Trophoblast cell (in vitro differentiated cells and primary cell): Measurements from ENCODE around the gene NDC1.

Source experiments
- DNase-seq, 2 donors: peaks; one replicate each; pipeline ENCODE4 v3.0.0-alpha.2; 2016
- H2AFZ ChIP-seq: 2 replicates; pipeline ENCODE4 v1.6.1; 2013; ENCODE audit warnings: low read length, moderate library complexity, mild to moderate bottlenecking; ENCODE audit not compliant: insufficient read depth, poor library complexity
- H2AK5ac ChIP-seq: 2 replicates; pipeline ENCODE4 v1.6.1; 2013; ENCODE audit warnings: mild to moderate bottlenecking, low read length
- H2BK120ac ChIP-seq: 2 replicates; pipeline ENCODE4 v1.6.1; 2013; ENCODE audit warnings: low read length, mild to moderate bottlenecking, moderate library complexity; ENCODE audit not compliant: insufficient read depth, poor library complexity
- H2BK12ac ChIP-seq: 2 replicates; pipeline ENCODE4 v1.6.1; 2013; ENCODE audit warnings: mild to moderate bottlenecking, low read length, moderate library complexity
- H2BK5ac ChIP-seq: 2 replicates; pipeline ENCODE4 v1.6.1; 2013; ENCODE audit warnings: low read length, low read depth, moderate library complexity, mild to moderate bottlenecking; ENCODE audit not compliant: poor library complexity
- H3K14ac ChIP-seq: 2 replicates; pipeline ENCODE4 v1.6.1; 2013; ENCODE audit warnings: mild to moderate bottlenecking, low read length
- H3K18ac ChIP-seq: 2 replicates; pipeline ENCODE4 v1.6.1; 2013; ENCODE audit warnings: mild to moderate bottlenecking, low read length
- H3K23ac ChIP-seq: 2 replicates; pipeline ENCODE4 v1.6.1; 2013; ENCODE audit warnings: low read length
- H3K27ac ChIP-seq: 2 replicates; pipeline ENCODE4 v1.5.1; 2013; ENCODE audit warnings: low read depth, mild to moderate bottlenecking, inconsistent platforms, low read length, moderate library complexity
- H3K27me3 ChIP-seq: 2 replicates; pipeline ENCODE4 v1.6.1; 2013; ENCODE audit warnings: inconsistent platforms, mild to moderate bottlenecking, low read length, moderate library complexity; ENCODE audit not compliant: insufficient read depth
- H3K36me3 ChIP-seq, 2 experiments: 1 replicate in 1 of 2; 2 replicates in 1 of 2; pipeline ENCODE4 v1.6.1; 2013; ENCODE audit warnings: low read length in 2 of 2, mild to moderate bottlenecking in 2 of 2, moderate library complexity in 1 of 2; ENCODE audit not compliant: insufficient read depth in 2 of 2, control insufficient read depth in 1 of 2
- H3K4ac ChIP-seq: 2 replicates; pipeline ENCODE4 v1.6.1; 2013; ENCODE audit warnings: low read depth, mild to moderate bottlenecking, low read length, moderate library complexity
- H3K4me1 ChIP-seq, 2 experiments: 1 replicate in 1 of 2; 2 replicates in 1 of 2; pipeline ENCODE4 v1.6.1; 2013; ENCODE audit warnings: low read length in 2 of 2, mild to moderate bottlenecking in 2 of 2, moderate library complexity in 1 of 2; ENCODE audit not compliant: insufficient read depth in 2 of 2, control insufficient read depth in 1 of 2
- H3K4me2 ChIP-seq: 2 replicates; pipeline ENCODE4 v1.6.1; 2013; ENCODE audit warnings: inconsistent platforms, mild to moderate bottlenecking, low read length, moderate library complexity
- H3K4me3 ChIP-seq: 2 replicates; pipeline ENCODE4 v1.5.1; 2013; ENCODE audit warnings: mild to moderate bottlenecking, low read depth, low read length, inconsistent platforms
- H3K79me1 ChIP-seq: one replicate; pipeline ENCODE4 v1.6.1; 2013; ENCODE audit warnings: low read length
- H3K79me2 ChIP-seq: 2 replicates; pipeline ENCODE4 v1.6.1; 2013; ENCODE audit warnings: low read length, mild to moderate bottlenecking; ENCODE audit not compliant: control insufficient read depth, insufficient read depth, poor library complexity
- H3K9ac ChIP-seq: 2 replicates; pipeline ENCODE4 v1.6.1; 2013; ENCODE audit warnings: mild to moderate bottlenecking, low read length
- H3K9me3 ChIP-seq: 2 replicates; pipeline ENCODE4 v1.6.1; 2013; ENCODE audit warnings: low read depth, mild to moderate bottlenecking, control low read depth, inconsistent platforms, low read length; ENCODE audit not compliant: insufficient read depth
- H4K12ac ChIP-seq: 2 replicates; pipeline ENCODE4 v1.6.1; 2013; ENCODE audit warnings: low read depth, mild to moderate bottlenecking, low read length, moderate library complexity
- H4K8ac ChIP-seq: 2 replicates; pipeline ENCODE4 v1.6.1; 2013; ENCODE audit warnings: low read depth, mild to moderate bottlenecking, low read length, moderate library complexity
- H4K91ac ChIP-seq: one replicate; pipeline ENCODE4 v1.6.1; 2013; ENCODE audit warnings: low read depth, mild to moderate bottlenecking, low read length, moderate library complexity
- WGBS: extraction: QIAGEN DNeasy Blood & Tissue Kit; methylation state at CpG from one replicate; pipeline ENCODE4 v1.1.7; 2013; ENCODE audit warnings: missing lambda C conversion rate; ENCODE audit not compliant: insufficient read length, insufficient coverage; ENCODE audit errors: extremely low coverage; 5-methylcytosine and 5-hydroxymethylcytosine counted together

The NDC1 gene

GRCh38 chr1:53747841-53748240, 90.3 kb downstream of the NDC1 start:
- H3K9me3 ChIP-seq = no peaks in the 10 kb centered on the region
- no peak overlapping the region for H4K8ac ChIP-seq
- H3K36me3 ChIP-seq = no peaks in the 10 kb centered on the region
- no peak overlapping the region for H3K4ac ChIP-seq
- no peak overlapping the region for H4K12ac ChIP-seq
- no peak overlapping the region for H2AK5ac ChIP-seq
- H3K4me1 ChIP-seq = no peaks in the 10 kb centered on the region
- no peak for DNase-seq
- no CpG with 5 or more reads among the region's 8 CpGs for WGBS
- no peak overlapping the region for H2BK5ac ChIP-seq
- no peak overlapping the region for H3K14ac ChIP-seq
- no peak overlapping the region for H2BK12ac ChIP-seq
- no peak overlapping the region for H4K91ac ChIP-seq
- no peak overlapping the region for H3K23ac ChIP-seq
- H3K18ac ChIP-seq = no peak overlapping the region
- H3K27me3 ChIP-seq = no peaks in the 10 kb centered on the region
- H3K4me3 ChIP-seq = no peak overlapping the region
- H2AFZ ChIP-seq = no peak overlapping the region
- H3K9ac ChIP-seq = no peak overlapping the region
- H2BK120ac ChIP-seq = no peak overlapping the region
- no peak overlapping the region for H3K27ac ChIP-seq
- no peaks in the 10 kb centered on the region for H3K79me1 ChIP-seq
- no peaks in the 10 kb centered on the region for H3K79me2 ChIP-seq
- H3K4me2 ChIP-seq = no peak overlapping the region

GRCh38 chr1:53740621-53741105, 97.4 kb downstream of the NDC1 start:
- Histone ChIP-seq H3K9me3 (peaks cover 4% of the 10 kb centered on the region), H2BK12ac (no peak overlapping the region), H3K79me1 (no peaks in the 10 kb centered on the region), H3K4me3 (no peak overlapping the region), H3K4ac (no peak overlapping the region), H3K18ac (no peak overlapping the region), H2AFZ (no peak overlapping the region), H3K36me3 (no peaks in the 10 kb centered on the region), H4K91ac (no peak overlapping the region), H3K27me3 (peaks cover 25% of the 10 kb centered on the region), H3K4me2 (no peak overlapping the region), H3K14ac (no peak overlapping the region), H4K12ac (no peak overlapping the region), H2BK5ac (no peak overlapping the region), H3K27ac (no peak overlapping the region), H3K9ac (no peak overlapping the region), H3K23ac (no peak overlapping the region), H2AK5ac (no peak overlapping the region), H2BK120ac (no peak overlapping the region), H4K8ac (no peak overlapping the region), H3K79me2 (no peaks in the 10 kb centered on the region), H3K4me1 (peaks cover 12 to 13% of the 10 kb centered on the region in 2 experiments)
- no peak for DNase-seq
- WGBS = no CpG with 5 or more reads among the region's 8 CpGs

GRCh38 chr1:53739109-53739681, 98.9 kb downstream of the NDC1 start, which contains the start of gene GLIS1:
Gene GLIS1 (minus strand): TSS chr1:53739164. CDS start chr1:53738064, 1,100 bp downstream.
- H3K27ac ChIP-seq = no peak within 1 kb of the TSS
- H2AK5ac ChIP-seq = no peak within 1 kb of the TSS
- H3K23ac ChIP-seq = peak within 1 kb of the TSS; percentile 21
- no peaks in the 10 kb centered on the region for H3K36me3 ChIP-seq
- no peaks in the 10 kb centered on the region for H3K79me2 ChIP-seq
- H2BK12ac ChIP-seq = no peak within 1 kb of the TSS
- peaks cover 5% of the 10 kb centered on the region for H3K9me3 ChIP-seq
- peak within 1 kb of the TSS; percentile 77 for H2AFZ ChIP-seq
- no peaks in the 10 kb centered on the region for H3K79me1 ChIP-seq
- no peak within 1 kb of the TSS for H4K12ac ChIP-seq
- peaks cover 25% of the 10 kb centered on the region for H3K27me3 ChIP-seq
- H3K4me3 ChIP-seq = peak within 1 kb of the TSS; percentile 71
- H3K14ac ChIP-seq = no peak within 1 kb of the TSS
- no peak within 1 kb of the TSS for H2BK120ac ChIP-seq
- no peak within 1 kb of the TSS for H4K91ac ChIP-seq
- peak within 1 kb of the TSS; percentile 90 for H3K4me2 ChIP-seq
- H3K9ac ChIP-seq = no peak within 1 kb of the TSS
- H4K8ac ChIP-seq = peak within 1 kb of the TSS; percentile 6
- no CpG with 5 or more reads among the region's 73 CpGs for WGBS
- H3K18ac ChIP-seq = no peak within 1 kb of the TSS
- peaks cover 12 to 13% of the 10 kb centered on the region in 2 experiments for H3K4me1 ChIP-seq
- H3K4ac ChIP-seq = no peak within 1 kb of the TSS
- H2BK5ac ChIP-seq = no peak within 1 kb of the TSS
- DNase-seq = peak; percentile 58 to 80

GRCh38 chr1:53738205-53739108, 99.6 kb downstream of the NDC1 start:
- no peak overlapping the region for H2AK5ac ChIP-seq
- no peak overlapping the region for H3K4ac ChIP-seq
- WGBS = no CpG with 5 or more reads among the region's 101 CpGs
- no peaks in the 10 kb centered on the region for H3K79me1 ChIP-seq
- no peak overlapping the region for H4K12ac ChIP-seq
- peaks cover 5% of the 10 kb centered on the region for H3K9me3 ChIP-seq
- H2AFZ ChIP-seq = peak overlapping the region; percentile 2
- no peak overlapping the region for H4K91ac ChIP-seq
- no peaks in the 10 kb centered on the region for H3K36me3 ChIP-seq
- H3K18ac ChIP-seq = no peak overlapping the region
- peak in 1 of 2 donors; percentile 4 for DNase-seq
- H2BK12ac ChIP-seq = no peak overlapping the region
- no peaks in the 10 kb centered on the region for H3K79me2 ChIP-seq
- no peak overlapping the region for H3K14ac ChIP-seq
- peak overlapping the region; percentile 90 for H3K4me2 ChIP-seq
- no peak overlapping the region for H2BK5ac ChIP-seq
- H3K23ac ChIP-seq = peak overlapping the region; percentile 21
- H3K9ac ChIP-seq = no peak overlapping the region
- peak overlapping the region; percentile 6 for H4K8ac ChIP-seq
- H3K27ac ChIP-seq = no peak overlapping the region
- peaks cover 12 to 13% of the 10 kb centered on the region in 2 experiments for H3K4me1 ChIP-seq
- no peak overlapping the region for H2BK120ac ChIP-seq
- H3K4me3 ChIP-seq = peak overlapping the region; percentile 63
- H3K27me3 ChIP-seq = peaks cover 25% of the 10 kb centered on the region
